OCI-LY7 (cell line): ENCODE results near the gene SEC24D. TPM values are rescaled to one million over a fixed set of nuclear protein-coding genes. Genes with fewer than 3 reads are reported as not detected.

Experiments used
- BruUV-seq: library from RNA; stranded (reverse); fragments of 400-500 nt; replicated peaks from 2 replicates; lab custom pipeline; 2021; lab: Mats Ljungman, UMichigan
- CTCF ChIA-PET: fragments of 300-600 bp; sonication (Branson Sonifier 250); formaldehyde crosslinking; loops from one replicate; lab custom pipeline; 2022; ENCODE audit warnings: antibody characterized with exemption; ENCODE audit not compliant: unreplicated experiment; lab: Charles Lee
- POLR2A ChIA-PET: fragments of 300-600 bp; sonication (Branson Sonifier 250); formaldehyde crosslinking; loops from one replicate; lab custom pipeline; 2022; ENCODE audit warnings: antibody characterized with exemption; lab: Charles Lee
- DNase-seq: peaks from one replicate; pipeline ENCODE4 v3.0.0-alpha.2; 2015; ENCODE audit warnings: low spot score
- H2AFZ ChIP-seq: fragments of 200-600 bp; sonication (generic), shearing (Covaris generic); 2 replicates; pipeline ENCODE4 v1.6.1; 2014; ENCODE audit warnings: mild to moderate bottlenecking, antibody characterized with exemption, low read length, moderate library complexity
- H3K27ac ChIP-seq: fragments of 200-600 bp; sonication (generic); 2 replicates; pipeline ENCODE4 v1.5.1; 2014; ENCODE audit warnings: mixed run types, low read depth, mild to moderate bottlenecking, moderate library complexity, low read length, inconsistent platforms; ENCODE audit not compliant: poor library complexity, severe bottlenecking
- H3K36me3 ChIP-seq: fragments of 200-600 bp; sonication (generic); 2 replicates; pipeline ENCODE4 v1.6.1; 2014; ENCODE audit warnings: mild to moderate bottlenecking, antibody characterized with exemption, low read length, moderate library complexity, mixed read lengths; ENCODE audit not compliant: insufficient read depth
- H3K4me1 ChIP-seq: fragments of 200-600 bp; sonication (generic); 2 replicates; pipeline ENCODE4 v1.5.1; 2014; ENCODE audit warnings: mild to moderate bottlenecking, low read length; ENCODE audit not compliant: insufficient read depth, poor library complexity, severe bottlenecking
- H3K4me2 ChIP-seq: fragments of 200-600 bp; sonication (generic); 2 replicates; pipeline ENCODE4 v1.6.1; 2014; ENCODE audit warnings: mild to moderate bottlenecking, low read length
- H3K4me3 ChIP-seq: fragments of 200-600 bp; sonication (generic); 2 replicates; pipeline ENCODE4 v1.5.1; 2014; ENCODE audit warnings: mild to moderate bottlenecking, low read depth, low read length; ENCODE audit not compliant: poor library complexity, severe bottlenecking
- H3K79me2 ChIP-seq: fragments of 200-600 bp; sonication (generic); 2 replicates; pipeline ENCODE4 v1.6.1; 2016; ENCODE audit warnings: low read depth, mild to moderate bottlenecking, low read length, moderate library complexity, mixed read lengths; ENCODE audit not compliant: insufficient read depth
- H3K9me2 ChIP-seq: fragments of 200-600 bp; sonication (generic); 2 replicates; pipeline ENCODE4 v1.6.1; 2016; ENCODE audit warnings: mild to moderate bottlenecking, low read length, mixed read lengths; ENCODE audit not compliant: insufficient read depth
- H3K9me3 ChIP-seq: fragments of 200-600 bp; sonication (generic); 2 replicates; pipeline ENCODE4 v1.6.1; 2014; ENCODE audit warnings: mild to moderate bottlenecking, mixed run types, low read length, mixed read lengths
- H4K20me1 ChIP-seq: fragments of 200-600 bp; sonication (generic); 2 replicates; pipeline ENCODE4 v1.6.1; 2014; ENCODE audit warnings: mild to moderate bottlenecking, antibody characterized with exemption, low read length, moderate library complexity, mixed read lengths; ENCODE audit not compliant: insufficient read depth
- EZH2phosphoT487 ChIP-seq: fragments of 200-600 bp; sonication (generic); IDR thresholded peaks from 2 replicates; pipeline ENCODE4 v1.6.1; 2018; ENCODE audit warnings: low read depth, borderline replicate concordance, mild to moderate bottlenecking, mixed run types, antibody characterized with exemption, low read length, moderate library complexity, mixed read lengths
- intact Hi-C: fragments of 100-400 bp; cut with micrococcal nuclease; formaldehyde crosslinking; loops from one replicate; pipeline ENCODE4 v1.10.0; 2022; ENCODE audit not compliant: unreplicated experiment
- total RNA-seq, 2 experiments: library from RNA; depleted of rRNA in 1 of 2; stranded (reverse); fragments of >200 nt in 1 of 2; shearing (Covaris generic) in 1 of 2; gene quantifications; 2 replicates each; pipeline ENCODE4 v1.2.3, GENCODE V29; 2014 to 2022
- TF ChIP-seq, protein P1 (sequence below): fragments of 200-600 bp; sonication (generic); conservative IDR thresholded peaks from 2 replicates; pipeline ENCODE4 v1.5.1; 2014; ENCODE audit warnings: mild to moderate bottlenecking, antibody characterized with exemption, low read length, moderate library complexity, mixed read lengths

Gene SEC24D
- total RNA-seq, 2 experiments from 2014 or later: 15.1 to 56.1 TPM

DNA sequence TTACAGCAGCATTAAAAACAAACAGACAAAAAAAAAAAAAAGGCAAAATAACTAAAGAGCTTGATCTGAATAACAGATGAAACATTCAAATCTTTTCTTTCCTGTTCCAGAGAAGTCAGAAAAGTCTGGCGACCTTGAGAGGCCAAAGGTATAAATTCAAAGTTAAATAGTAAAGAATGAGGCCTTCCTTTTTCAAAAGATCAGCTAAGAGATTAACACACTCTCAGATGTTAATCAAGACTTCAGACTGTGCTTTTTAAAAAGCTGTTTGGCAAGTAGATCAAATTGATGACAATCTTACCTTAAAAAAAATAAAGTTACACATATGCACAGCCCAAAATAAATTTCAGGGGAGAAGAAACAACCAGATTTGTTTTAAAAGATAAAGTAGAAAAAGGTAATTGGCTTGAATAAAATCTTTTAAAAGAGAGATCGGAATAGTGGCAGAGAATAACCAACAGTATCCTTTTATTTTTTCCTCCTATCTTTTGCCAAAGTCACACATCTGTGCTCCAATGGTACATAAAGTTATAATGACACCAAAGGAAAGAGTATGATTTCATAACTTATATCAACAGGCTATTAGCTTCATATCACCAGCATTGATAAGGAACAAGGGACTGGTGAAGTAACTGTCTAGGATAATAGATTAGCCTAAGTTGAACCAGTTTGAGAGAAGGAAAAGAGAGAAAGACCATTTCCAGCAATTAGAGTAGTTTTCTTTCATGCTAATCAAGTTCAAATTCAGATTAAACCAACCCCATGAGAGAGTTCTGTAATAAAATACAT, 80.3 kb downstream of the SEC24D start:
- H3K4me1 ChIP-seq: peaks cover 66% of the 10 kb centered on the region
- peak overlapping the region; percentile 5; the same call in 1 of the 2 replicates for H3K4me2 ChIP-seq
- CTCF ChIA-PET: no interaction called here

DNA sequence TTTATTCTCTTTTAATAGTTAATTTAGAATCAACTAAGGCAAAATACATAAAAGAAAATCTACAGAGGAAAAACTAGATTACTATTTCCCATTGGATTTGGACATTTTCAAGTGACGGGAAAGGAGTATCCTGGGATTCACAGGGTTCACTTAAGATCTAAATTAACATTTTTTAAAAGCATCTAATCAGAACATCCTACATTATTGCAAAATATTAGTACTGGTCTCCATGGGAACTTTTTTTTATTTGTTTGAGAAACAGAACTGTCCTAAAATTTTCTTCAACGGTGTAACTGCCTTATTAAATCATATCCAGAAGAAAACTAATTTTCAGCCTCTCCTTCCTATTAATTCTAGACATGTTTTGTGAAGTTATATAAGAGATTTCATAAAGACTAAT, 81.0 kb downstream of the SEC24D start:
- Histone ChIP-seq H3K79me2 (peaks cover 28% of the 10 kb centered on the region; the same call in 1 of the 2 replicates), H3K36me3 (peaks cover 64% of the 10 kb centered on the region), H3K9me2 (no peaks in the 10 kb centered on the region), H3K4me3 (no peak overlapping the region), H3K4me2 (no peak overlapping the region), H3K4me1 (peaks cover 63% of the 10 kb centered on the region), H4K20me1 (no peaks in the 10 kb centered on the region), H3K27ac (no peak overlapping the region), H2AFZ (no peak overlapping the region), H3K9me3 (no peaks in the 10 kb centered on the region)
- BruUV-seq: no TSS peak
- no peak for DNase-seq
- no peak for TF ChIP-seq EZH2phosphoT487
- TF ChIP-seq, protein P1, sequence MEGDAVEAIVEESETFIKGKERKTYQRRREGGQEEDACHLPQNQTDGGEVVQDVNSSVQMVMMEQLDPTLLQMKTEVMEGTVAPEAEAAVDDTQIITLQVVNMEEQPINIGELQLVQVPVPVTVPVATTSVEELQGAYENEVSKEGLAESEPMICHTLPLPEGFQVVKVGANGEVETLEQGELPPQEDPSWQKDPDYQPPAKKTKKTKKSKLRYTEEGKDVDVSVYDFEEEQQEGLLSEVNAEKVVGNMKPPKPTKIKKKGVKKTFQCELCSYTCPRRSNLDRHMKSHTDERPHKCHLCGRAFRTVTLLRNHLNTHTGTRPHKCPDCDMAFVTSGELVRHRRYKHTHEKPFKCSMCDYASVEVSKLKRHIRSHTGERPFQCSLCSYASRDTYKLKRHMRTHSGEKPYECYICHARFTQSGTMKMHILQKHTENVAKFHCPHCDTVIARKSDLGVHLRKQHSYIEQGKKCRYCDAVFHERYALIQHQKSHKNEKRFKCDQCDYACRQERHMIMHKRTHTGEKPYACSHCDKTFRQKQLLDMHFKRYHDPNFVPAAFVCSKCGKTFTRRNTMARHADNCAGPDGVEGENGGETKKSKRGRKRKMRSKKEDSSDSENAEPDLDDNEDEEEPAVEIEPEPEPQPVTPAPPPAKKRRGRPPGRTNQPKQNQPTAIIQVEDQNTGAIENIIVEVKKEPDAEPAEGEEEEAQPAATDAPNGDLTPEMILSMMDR: no peak
- intact Hi-C loops: no loop called here
- ChIA-PET CTCF (no interaction called here), POLR2A (interaction anchor here (0.7 to 2.9 kb wide), 6 partner anchors 9 to 159 kb away, joined by 3 to 21 read pairs (median 4); no protein-coding TSS in a partner anchor)

More for the DNA sequence above, 80.3 kb downstream of the SEC24D start:
- TF ChIP-seq EZH2phosphoT487: no peak
- TF ChIP-seq, protein P1: no peak
- BruUV-seq: no TSS peak
- no peaks in the 10 kb centered on the region for H3K9me2 ChIP-seq
- H3K36me3 ChIP-seq: peaks cover 57% of the 10 kb centered on the region
- no peak overlapping the region for H3K27ac ChIP-seq
- H2AFZ ChIP-seq: no peak overlapping the region
- no peaks in the 10 kb centered on the region for H3K9me3 ChIP-seq
- no peak overlapping the region for H3K4me3 ChIP-seq
- peaks cover 28% of the 10 kb centered on the region; the same call in 1 of the 2 replicates for H3K79me2 ChIP-seq
- no peak for DNase-seq
- H4K20me1 ChIP-seq: no peaks in the 10 kb centered on the region
- intact Hi-C loops: no loop called here
- POLR2A ChIA-PET: interaction anchor here (0.5 to 2.9 kb wide), 7 partner anchors 10 to 104 kb away, joined by 3 to 21 read pairs (median 4); no protein-coding TSS in a partner anchor

DNA sequence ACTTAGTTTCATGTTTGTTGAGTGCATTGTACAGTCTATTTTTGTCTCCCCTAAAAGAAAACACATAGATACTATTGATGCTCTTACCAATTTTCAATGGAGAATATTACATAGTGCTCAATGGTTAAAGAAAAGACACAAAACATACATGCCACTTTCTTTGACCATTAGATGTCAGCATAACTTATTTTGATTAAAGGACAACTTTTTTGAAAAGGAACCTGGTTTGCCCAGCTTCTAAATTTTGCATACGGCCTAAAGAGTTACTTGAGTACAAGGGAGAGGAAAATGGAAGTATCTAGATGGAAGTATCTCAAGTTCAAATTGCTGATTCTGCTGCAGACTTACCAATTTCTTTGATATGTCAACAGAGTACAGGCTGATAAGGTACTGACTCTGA, 82.2 kb downstream of the SEC24D start:
- TF ChIP-seq, protein P1: peak; percentile 67
- no peak for TF ChIP-seq EZH2phosphoT487

More for the DNA sequence above, 82.2 kb downstream of the SEC24D start:
- Histone ChIP-seq H3K36me3 (peaks cover 74% of the 10 kb centered on the region), H4K20me1 (no peaks in the 10 kb centered on the region), H3K27ac (no peak overlapping the region), H3K4me3 (no peak overlapping the region), H3K9me3 (no peaks in the 10 kb centered on the region), H2AFZ (no peak overlapping the region; the same call in 1 of the 2 replicates), H3K4me1 (peaks cover 51% of the 10 kb centered on the region), H3K79me2 (peaks cover 18% of the 10 kb centered on the region; the same call in 1 of the 2 replicates), H3K4me2 (peak overlapping the region; percentile 40), H3K9me2 (no peaks in the 10 kb centered on the region)
- no peak for DNase-seq
- BruUV-seq: no TSS peak
- CTCF ChIA-PET: no interaction called here
- intact Hi-C loops: no loop called here
- POLR2A ChIA-PET: interaction anchor here (0.7 to 2.9 kb wide), 3 partner anchors 8 to 280 kb away, joined by 3 to 21 read pairs (median 5); no protein-coding TSS in a partner anchor
